ENCODE data around the gene ADCY1.
"Not testable (repeated sequence)": the region's sequence is repeated elsewhere in the genome, so short reads cannot be mapped to it uniquely, and the experiment has no call there.

- TF ChIP-seq, protein P1, sequence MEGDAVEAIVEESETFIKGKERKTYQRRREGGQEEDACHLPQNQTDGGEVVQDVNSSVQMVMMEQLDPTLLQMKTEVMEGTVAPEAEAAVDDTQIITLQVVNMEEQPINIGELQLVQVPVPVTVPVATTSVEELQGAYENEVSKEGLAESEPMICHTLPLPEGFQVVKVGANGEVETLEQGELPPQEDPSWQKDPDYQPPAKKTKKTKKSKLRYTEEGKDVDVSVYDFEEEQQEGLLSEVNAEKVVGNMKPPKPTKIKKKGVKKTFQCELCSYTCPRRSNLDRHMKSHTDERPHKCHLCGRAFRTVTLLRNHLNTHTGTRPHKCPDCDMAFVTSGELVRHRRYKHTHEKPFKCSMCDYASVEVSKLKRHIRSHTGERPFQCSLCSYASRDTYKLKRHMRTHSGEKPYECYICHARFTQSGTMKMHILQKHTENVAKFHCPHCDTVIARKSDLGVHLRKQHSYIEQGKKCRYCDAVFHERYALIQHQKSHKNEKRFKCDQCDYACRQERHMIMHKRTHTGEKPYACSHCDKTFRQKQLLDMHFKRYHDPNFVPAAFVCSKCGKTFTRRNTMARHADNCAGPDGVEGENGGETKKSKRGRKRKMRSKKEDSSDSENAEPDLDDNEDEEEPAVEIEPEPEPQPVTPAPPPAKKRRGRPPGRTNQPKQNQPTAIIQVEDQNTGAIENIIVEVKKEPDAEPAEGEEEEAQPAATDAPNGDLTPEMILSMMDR (IDR thresholded peaks at IDR 0.05; ENCODE audit: low read length) = not testable (repeated sequence)
- not testable (repeated sequence) for TF ChIP-seq EZH2 (optimal IDR thresholded peaks at IDR 0.05; ENCODE audit: low read depth, low read length)
These were observed 194.6 kb downstream of the ADCY1 start for GRCh38 chr7:45768516-45769394.
